IMR-90 (cell line): ENCODE data around the gene HEXIM1. TPM values are rescaled to one million over a fixed set of nuclear protein-coding genes. Genes with fewer than 3 reads are reported as not detected.

Experiments used
- ATAC-seq: fragments of 200-7000 bp; cut with Tn5 transposase; 2 replicates; pipeline ENCODE4 v1.9.1; 2020; ENCODE audit warnings: low read depth, mild to moderate bottlenecking, moderate library complexity
- BruUV-seq: library from RNA; stranded (reverse); fragments of 400-500 nt; replicated peaks from 2 replicates; lab custom pipeline; 2021; lab: Mats Ljungman, UMichigan
- CTCF ChIA-PET: fragments of 300-600 bp; formaldehyde crosslinking; extraction: SDS; loops from one replicate; lab custom pipeline; 2021; ENCODE audit warnings: antibody characterized with exemption; lab: Yijun Ruan, JAX
- POLR2A ChIA-PET: fragments of 300-600 bp; sonication (Branson Sonifier 250); formaldehyde crosslinking; loops from one replicate; lab custom pipeline; 2022; ENCODE audit warnings: antibody characterized with exemption; ENCODE audit not compliant: unreplicated experiment; lab: Charles Lee
- DNase-seq: peaks from one replicate; pipeline ENCODE4 v3.0.0; 2013
- H2AFZ ChIP-seq: replicated peaks from 2 replicates; pipeline ENCODE3; 2013; ENCODE audit warnings: low read length, mild to moderate bottlenecking; ENCODE audit not compliant: poor library complexity
- H2AK5ac ChIP-seq: 2 replicates; pipeline ENCODE4 v1.6.1; 2013; ENCODE audit warnings: low read depth, low read length, inconsistent platforms
- H2AK9ac ChIP-seq: replicated peaks from 2 replicates; pipeline ENCODE3; 2013; ENCODE audit warnings: mild to moderate bottlenecking, low read depth, low read length, moderate library complexity; ENCODE audit not compliant: poor library complexity
- H2BK120ac ChIP-seq: 2 replicates; pipeline ENCODE4 v1.6.1; 2013; ENCODE audit warnings: low read depth, low read length, inconsistent platforms
- H2BK15ac ChIP-seq: 3 replicates; pipeline ENCODE4 v1.6.1; 2013; ENCODE audit warnings: low read depth, low read length, inconsistent platforms
- H2BK20ac ChIP-seq: 2 replicates; pipeline ENCODE4 v1.6.1; 2013; ENCODE audit warnings: low read depth, mild to moderate bottlenecking, inconsistent platforms, low read length, moderate library complexity
- H2BK5ac ChIP-seq: 2 replicates; pipeline ENCODE4 v1.6.1; 2013; ENCODE audit warnings: mild to moderate bottlenecking, low read depth, low read length, inconsistent platforms; ENCODE audit not compliant: poor library complexity, severe bottlenecking
- H3K14ac ChIP-seq: replicated peaks from 2 replicates; pipeline ENCODE4 v1.6.1; 2013; ENCODE audit warnings: low read depth, low read length, inconsistent platforms
- H3K18ac ChIP-seq: 2 replicates; pipeline ENCODE4 v1.6.1; 2013; ENCODE audit warnings: low read depth, low read length, control low read depth
- H3K23ac ChIP-seq: 2 replicates; pipeline ENCODE4 v1.6.1; 2013; ENCODE audit warnings: low read depth, low read length, inconsistent platforms
- H3K27ac ChIP-seq: 2 replicates; pipeline ENCODE4 v1.5.1; 2013; ENCODE audit warnings: mild to moderate bottlenecking, control low read depth, low read length; ENCODE audit not compliant: insufficient read depth
- H3K27me3 ChIP-seq: 2 replicates; pipeline ENCODE4 v1.6.1; 2013; ENCODE audit warnings: low read length; ENCODE audit not compliant: control insufficient read depth, insufficient read depth
- H3K36me3 ChIP-seq: 2 replicates; pipeline ENCODE4 v1.6.1; 2013; ENCODE audit warnings: low read length, mixed read lengths; ENCODE audit not compliant: control insufficient read depth, insufficient read depth
- H3K4ac ChIP-seq: 2 replicates; pipeline ENCODE4 v1.6.1; 2013; ENCODE audit warnings: low read depth, low read length, inconsistent platforms
- H3K4me1 ChIP-seq: 2 replicates; pipeline ENCODE4 v1.6.1; 2013; ENCODE audit warnings: low read length, mixed read lengths; ENCODE audit not compliant: control insufficient read depth, insufficient read depth
- H3K4me2 ChIP-seq: 2 replicates; pipeline ENCODE4 v1.6.1; 2013; ENCODE audit warnings: low read depth, mild to moderate bottlenecking, control low read depth, low read length, moderate library complexity
- H3K4me3 ChIP-seq: 2 replicates; pipeline ENCODE4 v1.5.1; 2013; ENCODE audit warnings: low read depth, mild to moderate bottlenecking, control low read depth, low read length, moderate library complexity; ENCODE audit not compliant: insufficient read depth
- H3K56ac ChIP-seq: 2 replicates; pipeline ENCODE4 v1.6.1; 2013; ENCODE audit warnings: low read length, inconsistent platforms; ENCODE audit not compliant: insufficient read depth; ENCODE audit errors: extremely low read depth
- H3K79me1 ChIP-seq, 2 experiments: 2 replicates each; pipeline ENCODE4 v1.6.1; 2013; ENCODE audit warnings: low read length in 2 of 2, inconsistent platforms in 1 of 2, low read depth in 1 of 2
- H3K9ac ChIP-seq: 2 replicates; pipeline ENCODE4 v1.6.1; 2013; ENCODE audit warnings: low read depth, low read length, control low read depth
- H3K9me1 ChIP-seq: 2 replicates; pipeline ENCODE4 v1.6.1; 2013; ENCODE audit warnings: low read length, inconsistent platforms; ENCODE audit not compliant: insufficient read depth
- H3K9me3 ChIP-seq: 2 replicates; pipeline ENCODE4 v1.6.1; 2013; ENCODE audit warnings: low read length; ENCODE audit not compliant: control insufficient read depth, insufficient read depth
- H4K20me1 ChIP-seq: 2 replicates; pipeline ENCODE4 v1.6.1; 2013; ENCODE audit warnings: low read length, inconsistent platforms; ENCODE audit not compliant: insufficient read depth
- H4K5ac ChIP-seq: 2 replicates; pipeline ENCODE4 v1.6.1; 2013; ENCODE audit warnings: mild to moderate bottlenecking, low read depth, low read length, control low read depth
- H4K8ac ChIP-seq, 2 experiments: 2 replicates each; pipeline ENCODE4 v1.6.1; 2013; ENCODE audit warnings: low read depth in 2 of 2, low read length in 2 of 2, control low read depth in 1 of 2, inconsistent platforms in 1 of 2
- H4K91ac ChIP-seq: 2 replicates; pipeline ENCODE4 v1.6.1; 2013; ENCODE audit warnings: low read depth, low read length, inconsistent platforms; ENCODE audit not compliant: insufficient read depth
- CEBPB ChIP-seq: IDR thresholded peaks from 2 replicates; pipeline ENCODE4 v1.6.1; 2012; ENCODE audit warnings: low read depth, low read length, improper control_type of control experiment
- NFE2L2 ChIP-seq: fragments of 150-350 bp; IDR thresholded peaks from 2 replicates; pipeline ENCODE4 v1.6.1; 2016; ENCODE audit warnings: low read depth, mild to moderate bottlenecking, low read length
- RFX5 ChIP-seq: IDR thresholded peaks from 2 replicates; pipeline ENCODE4 v1.8.0; 2012; ENCODE audit warnings: low read depth, mild to moderate bottlenecking, low read length, moderate library complexity
- SMC3 ChIP-seq: fragments of 150-350 bp; IDR thresholded peaks from 2 replicates; pipeline ENCODE4 v1.6.1; 2016; ENCODE audit warnings: low read depth, mild to moderate bottlenecking, antibody characterized with exemption, low read length, moderate library complexity
- WGBS, 2 experiments: methylation state at CpG; one replicate each; pipeline versions ENCODE4 v1.1.5 to v1.1.7; 2013; ENCODE audit warnings: missing lambda C conversion rate in 2 of 2; ENCODE audit not compliant: insufficient read length in 1 of 2; ENCODE audit errors: extremely low coverage in 2 of 2; 5-methylcytosine and 5-hydroxymethylcytosine counted together
- dilution Hi-C: fragments of 300-500 bp; cut with HindIII; formaldehyde crosslinking; loops from one replicate; pipeline ENCODE4 v1.14.3; 2018; ENCODE audit warnings: low sequenced_read_pairs; ENCODE audit not compliant: unreplicated experiment
- in situ Hi-C: fragments of 300-500 bp; cut with MboI; formaldehyde crosslinking; loops from 3 replicates; pipeline ENCODE4 v1.14.3; 2019; ENCODE audit warnings: low sequenced_read_pairs, inconsistent platforms, mixed read lengths
- intact Hi-C: fragments of 100-400 bp; cut with micrococcal nuclease; formaldehyde crosslinking; loops from 2 replicates; pipeline ENCODE4 v1.10.0; 2022
- polyA plus RNA-seq, 3 experiments: library from polyadenylated mRNA; depleted of rRNA; stranded (reverse); fragments of >200 nt; gene quantifications; 2 replicates each; pipeline ENCODE4 v1.2.3, GENCODE V29; 2012; ENCODE audit warnings: low replicate concordance in 1 of 3
- total RNA-seq: library from RNA; depleted of rRNA; stranded (reverse); fragments of >200 nt; gene quantifications from 2 replicates; pipeline ENCODE4 v1.2.3, GENCODE V29; 2012
- TF ChIP-seq, protein P1 (sequence below): conservative IDR thresholded peaks from 2 replicates; pipeline ENCODE4 v1.5.1; 2012; ENCODE audit warnings: mild to moderate bottlenecking, low read depth, low read length, improper control_type of control experiment

HEXIM1 gene
- total and polyA plus RNA-seq, 2 of the 4 experiments (the other 2 are of a cell fraction), result 5.9 to 14.5 TPM

- TF ChIP-seq RFX5, result no peak
- no peak for TF ChIP-seq SMC3
- no peak for TF ChIP-seq NFE2L2
Observed at GRCh38 chr17:45145035-45145389, 3.3 kb upstream of the HEXIM1 start (continued).

- peak overlapping the region; percentile 99 for H3K4ac ChIP-seq
- H3K4me3 ChIP-seq, result no peak overlapping the region
- WGBS, 2 experiments, result 97% methylated on average over 9 of the region's 10 CpGs; no CpG with 5 or more reads in 1 of the 2 experiments
- no peak overlapping the region for H3K4me2 ChIP-seq
- peak overlapping the region; percentile 77 to 96; a peak in 3 of 4 replicates for H4K8ac ChIP-seq
- H3K9me3 ChIP-seq, result no peaks in the 10 kb centered on the region
- H3K14ac ChIP-seq, result peak overlapping the region; percentile 66
- peak overlapping the region; percentile 10; the same call in 1 of the 2 replicates for H3K27ac ChIP-seq
- peaks cover 14% of the 10 kb centered on the region for H3K4me1 ChIP-seq
- H2BK5ac ChIP-seq, result peak overlapping the region; percentile 93
- intact Hi-C loops (no loop called here), in situ Hi-C loops (no loop called here), dilution Hi-C loops (no loop called here)
- H3K36me3 ChIP-seq, result 0 out of 2 replicates have a peak, but pooled peaks cover 2% of the 10 kb centered on the region
- peaks cover 14% of the 10 kb centered on the region for H3K9me1 ChIP-seq
- no peak for ATAC-seq
- no peak overlapping the region for H2AFZ ChIP-seq
- DNase-seq, result no peak
- peak overlapping the region; percentile 61 for H2AK5ac ChIP-seq
- no peak overlapping the region; the same call in 1 of the 2 replicates for H3K56ac ChIP-seq
- 0 out of 3 replicates have a peak overlapping the region, but pooled peaks have one; percentile 52 for H2BK15ac ChIP-seq
- CTCF ChIA-PET, result interaction anchor here (0.6 to 2.1 kb wide), 3 partner anchors 11 to 69 kb away, joined by 4 to 10 read pairs (median 5); partner anchors contain the start of gene ACBD4
- no peak overlapping the region for H3K9ac ChIP-seq
- TF ChIP-seq RFX5, result no peak
- no peak for TF ChIP-seq CEBPB
- TF ChIP-seq, protein P1, sequence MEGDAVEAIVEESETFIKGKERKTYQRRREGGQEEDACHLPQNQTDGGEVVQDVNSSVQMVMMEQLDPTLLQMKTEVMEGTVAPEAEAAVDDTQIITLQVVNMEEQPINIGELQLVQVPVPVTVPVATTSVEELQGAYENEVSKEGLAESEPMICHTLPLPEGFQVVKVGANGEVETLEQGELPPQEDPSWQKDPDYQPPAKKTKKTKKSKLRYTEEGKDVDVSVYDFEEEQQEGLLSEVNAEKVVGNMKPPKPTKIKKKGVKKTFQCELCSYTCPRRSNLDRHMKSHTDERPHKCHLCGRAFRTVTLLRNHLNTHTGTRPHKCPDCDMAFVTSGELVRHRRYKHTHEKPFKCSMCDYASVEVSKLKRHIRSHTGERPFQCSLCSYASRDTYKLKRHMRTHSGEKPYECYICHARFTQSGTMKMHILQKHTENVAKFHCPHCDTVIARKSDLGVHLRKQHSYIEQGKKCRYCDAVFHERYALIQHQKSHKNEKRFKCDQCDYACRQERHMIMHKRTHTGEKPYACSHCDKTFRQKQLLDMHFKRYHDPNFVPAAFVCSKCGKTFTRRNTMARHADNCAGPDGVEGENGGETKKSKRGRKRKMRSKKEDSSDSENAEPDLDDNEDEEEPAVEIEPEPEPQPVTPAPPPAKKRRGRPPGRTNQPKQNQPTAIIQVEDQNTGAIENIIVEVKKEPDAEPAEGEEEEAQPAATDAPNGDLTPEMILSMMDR, result no peak
- no peak for TF ChIP-seq SMC3
- H3K23ac ChIP-seq, result no peak overlapping the region; the same call in 1 of the 2 replicates
- peak overlapping the region; percentile 26; the same call in 1 of the 2 replicates for H2BK20ac ChIP-seq
- H4K5ac ChIP-seq, result peak overlapping the region; percentile 96
- H3K27me3 ChIP-seq, result no peaks in the 10 kb centered on the region
- POLR2A ChIA-PET, result no interaction called here
- peak overlapping the region; percentile 65; the same call in 1 of the 2 replicates for H2BK120ac ChIP-seq
- no TSS peak for BruUV-seq
- H3K79me1 ChIP-seq, result peaks cover under 1 to 38% of the 10 kb centered on the region in 2 experiments; a peak in 2 of 4 replicates
- H3K18ac ChIP-seq, result peak overlapping the region; percentile 26; the same call in 1 of the 2 replicates
- H2AK9ac ChIP-seq, result peak overlapping the region; percentile 81
- H4K20me1 ChIP-seq, result peaks cover 28% of the 10 kb centered on the region
- peak overlapping the region; percentile 74 for H4K91ac ChIP-seq
Observed at GRCh38 chr17:45146166-45146565, 2.1 kb upstream of the HEXIM1 start.
